HTR-8/SVneo (cell line): ENCODE measurements around the gene PAX8.

Experiments
- DNase-seq: peaks from one replicate; pipeline ENCODE4 v3.0.0; 2011; ENCODE audit warnings: low spot score, mixed read lengths; ENCODE audit not compliant: insufficient read length
- FAIRE-seq: peaks from 2 replicates; lab custom pipeline; 2011; peaks lifted over from hg19 to GRCh38; lab: Jason Lieb, UNC

Gene PAX8

GRCh38 chr2:113211226-113212105, 67.3 kb downstream of the PAX8 start:
- no peak for DNase-seq

GRCh38 chr2:113209646-113210171, 69.0 kb downstream of the PAX8 start:
- no peak for FAIRE-seq
- DNase-seq = no peak

More at GRCh38 chr2:113211226-113212105, 67.3 kb downstream of the PAX8 start:
- no peak for FAIRE-seq

GRCh38 chr2:113209011-113209645, 69.6 kb downstream of the PAX8 start:
- FAIRE-seq (no peak), DNase-seq (no peak)

- no peak for FAIRE-seq
- DNase-seq = no peak
Measured at GRCh38 chr2:113208396-113208795, 70.3 kb downstream of the PAX8 start.

GRCh38 chr2:113207021-113207420, 71.7 kb downstream of the PAX8 start:
- DNase-seq = no peak
- FAIRE-seq = no peak

GRCh38 chr2:113206251-113206650, 72.5 kb downstream of the PAX8 start:
- DNase-seq = no peak
- no peak for FAIRE-seq

- FAIRE-seq (peak; percentile 66), DNase-seq (peak; percentile 84)
Measured at GRCh38 chr2:113203901-113204519, 74.7 kb downstream of the PAX8 start.

- no peak for FAIRE-seq
- DNase-seq = no peak
Measured at GRCh38 chr2:113203217-113203530, 75.5 kb downstream of the PAX8 start.

- DNase-seq (no peak), FAIRE-seq (no peak)
Measured at GRCh38 chr2:113202305-113203216, 76.2 kb downstream of the PAX8 start.

GRCh38 chr2:113201496-113202304, 77.0 kb downstream of the PAX8 start:
- FAIRE-seq (no peak), DNase-seq (no peak)

- FAIRE-seq (no peak), DNase-seq (no peak)
Measured at GRCh38 chr2:113200736-113201490, 77.8 kb downstream of the PAX8 start.

GRCh38 chr2:113200236-113200635, 78.5 kb downstream of the PAX8 start:
- DNase-seq (no peak), FAIRE-seq (no peak)

- peak; percentile 88 for FAIRE-seq
- peak; percentile 79 for DNase-seq
Measured at GRCh38 chr2:113198790-113199612, 79.7 kb downstream of the PAX8 start.

- FAIRE-seq = no peak
- no peak for DNase-seq
Measured at GRCh38 chr2:113198048-113198789, 80.5 kb downstream of the PAX8 start.

GRCh38 chr2:113197347-113198047, 81.2 kb downstream of the PAX8 start:
- FAIRE-seq (no peak), DNase-seq (no peak)

GRCh38 chr2:113196839-113197238, 81.9 kb downstream of the PAX8 start:
- no peak for DNase-seq

More at GRCh38 chr2:113196839-113197238, 81.9 kb downstream of the PAX8 start:
- FAIRE-seq = no peak
